Measurements from ENCODE around the gene USP48.
"Not testable (repeated sequence)": the region's sequence is repeated elsewhere in the genome, so short reads cannot be mapped to it uniquely, and the experiment has no call there.

The USP48 gene

GRCh38 chr1:21693732-21694131 is 89.2 kb downstream of the USP48 start:
- Histone ChIP-seq H3K9ac (ENCODE audit: low read depth, low read length) (no peak overlapping the region), H3K27ac (ENCODE audit: low read depth, low read length) (no peak overlapping the region), H3K27me3 (ENCODE audit: control insufficient read depth, insufficient read depth, low read length) (no peaks in the 10 kb centered on the region), H3K36me3 (ENCODE audit: control insufficient read depth, insufficient read depth, low read length) (peaks cover 79% of the 10 kb centered on the region), H3K4me3 (ENCODE audit: low read depth, low read length) (no peak overlapping the region), H3K9me3 (ENCODE audit: control insufficient read depth, insufficient read depth, low read length) (no peaks in the 10 kb centered on the region), H3K4me1 (ENCODE audit: control insufficient read depth, insufficient read depth, low read length) (no peaks in the 10 kb centered on the region)

GRCh38 chr1:21691739-21692138 is 91.2 kb downstream of the USP48 start:
- Histone ChIP-seq H3K27me3 (ENCODE audit: control insufficient read depth, insufficient read depth, low read length) (no peaks in the 10 kb centered on the region), H3K4me1 (ENCODE audit: control insufficient read depth, insufficient read depth, low read length) (peaks cover 4% of the 10 kb centered on the region; the same call in 1 of the 2 replicates), H3K36me3 (ENCODE audit: control insufficient read depth, insufficient read depth, low read length) (peaks cover 76% of the 10 kb centered on the region), H3K9me3 (ENCODE audit: control insufficient read depth, insufficient read depth, low read length) (no peaks in the 10 kb centered on the region), H3K9ac (ENCODE audit: low read depth, low read length) (no peak overlapping the region), H3K4me3 (ENCODE audit: low read depth, low read length) (no peak overlapping the region), H3K27ac (ENCODE audit: low read depth, low read length) (no peak overlapping the region)

GRCh38 chr1:21689661-21690372 is 93.1 kb downstream of the USP48 start:
- no peak overlapping the region for H3K4me3 ChIP-seq (ENCODE audit: low read depth, low read length)
- no peak overlapping the region for H3K27ac ChIP-seq (ENCODE audit: low read depth, low read length)
- no peak overlapping the region for H3K9ac ChIP-seq (ENCODE audit: low read depth, low read length)
- H3K36me3 ChIP-seq (ENCODE audit: control insufficient read depth, insufficient read depth, low read length), result peaks cover 81% of the 10 kb centered on the region
- no peaks in the 10 kb centered on the region for H3K27me3 ChIP-seq (ENCODE audit: control insufficient read depth, insufficient read depth, low read length)
- peaks cover 4% of the 10 kb centered on the region; the same call in 1 of the 2 replicates for H3K4me1 ChIP-seq (ENCODE audit: control insufficient read depth, insufficient read depth, low read length)
- no peaks in the 10 kb centered on the region for H3K9me3 ChIP-seq (ENCODE audit: control insufficient read depth, insufficient read depth, low read length)

- H3K27me3 ChIP-seq (ENCODE audit: control insufficient read depth, insufficient read depth, low read length), result no peaks in the 10 kb centered on the region
- no peak overlapping the region for H3K4me3 ChIP-seq (ENCODE audit: low read depth, low read length)
- H3K27ac ChIP-seq (ENCODE audit: low read depth, low read length), result no peak overlapping the region
- H3K36me3 ChIP-seq (ENCODE audit: control insufficient read depth, insufficient read depth, low read length), result peaks cover 72% of the 10 kb centered on the region
- H3K9ac ChIP-seq (ENCODE audit: low read depth, low read length), result no peak overlapping the region
- H3K4me1 ChIP-seq (ENCODE audit: control insufficient read depth, insufficient read depth, low read length), result peaks cover 4% of the 10 kb centered on the region; the same call in 1 of the 2 replicates
- no peaks in the 10 kb centered on the region for H3K9me3 ChIP-seq (ENCODE audit: control insufficient read depth, insufficient read depth, low read length)
These were observed 95.8 kb downstream of the USP48 start for GRCh38 chr1:21687081-21687529.

- Histone ChIP-seq H3K4me1 (ENCODE audit: control insufficient read depth, insufficient read depth, low read length) (peaks cover 4% of the 10 kb centered on the region; the same call in 1 of the 2 replicates), H3K27me3 (ENCODE audit: control insufficient read depth, insufficient read depth, low read length) (no peaks in the 10 kb centered on the region), H3K9ac (ENCODE audit: low read depth, low read length) (no peak overlapping the region), H3K4me3 (ENCODE audit: low read depth, low read length) (no peak overlapping the region), H3K9me3 (ENCODE audit: control insufficient read depth, insufficient read depth, low read length) (no peaks in the 10 kb centered on the region), H3K27ac (ENCODE audit: low read depth, low read length) (no peak overlapping the region), H3K36me3 (ENCODE audit: control insufficient read depth, insufficient read depth, low read length) (peaks cover 74% of the 10 kb centered on the region)
These were observed 96.8 kb downstream of the USP48 start for GRCh38 chr1:21685946-21686678.

GRCh38 chr1:21681426-21681825 is 101.5 kb downstream of the USP48 start:
- Histone ChIP-seq H3K27ac (ENCODE audit: low read depth, low read length) (no peak overlapping the region), H3K9ac (ENCODE audit: low read depth, low read length) (no peak overlapping the region), H3K9me3 (ENCODE audit: control insufficient read depth, insufficient read depth, low read length) (no peaks in the 10 kb centered on the region), H3K36me3 (ENCODE audit: control insufficient read depth, insufficient read depth, low read length) (peaks cover 71% of the 10 kb centered on the region), H3K4me3 (ENCODE audit: low read depth, low read length) (no peak overlapping the region), H3K4me1 (ENCODE audit: control insufficient read depth, insufficient read depth, low read length) (no peaks in the 10 kb centered on the region), H3K27me3 (ENCODE audit: control insufficient read depth, insufficient read depth, low read length) (no peaks in the 10 kb centered on the region)

- Histone ChIP-seq H3K4me3 (ENCODE audit: low read depth, low read length) (no peak overlapping the region), H3K36me3 (ENCODE audit: control insufficient read depth, insufficient read depth, low read length) (peaks cover 66% of the 10 kb centered on the region), H3K27ac (ENCODE audit: low read depth, low read length) (no peak overlapping the region), H3K9ac (ENCODE audit: low read depth, low read length) (no peak overlapping the region), H3K9me3 (ENCODE audit: control insufficient read depth, insufficient read depth, low read length) (no peaks in the 10 kb centered on the region), H3K4me1 (ENCODE audit: control insufficient read depth, insufficient read depth, low read length) (no peaks in the 10 kb centered on the region), H3K27me3 (ENCODE audit: control insufficient read depth, insufficient read depth, low read length) (no peaks in the 10 kb centered on the region)
These were observed 102.0 kb downstream of the USP48 start for GRCh38 chr1:21680918-21681317.

- Histone ChIP-seq H3K9ac (ENCODE audit: low read depth, low read length) (no peak overlapping the region), H3K4me3 (ENCODE audit: low read depth, low read length) (no peak overlapping the region), H3K36me3 (ENCODE audit: control insufficient read depth, insufficient read depth, low read length) (peaks cover 61% of the 10 kb centered on the region), H3K9me3 (ENCODE audit: control insufficient read depth, insufficient read depth, low read length) (no peaks in the 10 kb centered on the region), H3K27ac (ENCODE audit: low read depth, low read length) (no peak overlapping the region), H3K4me1 (ENCODE audit: control insufficient read depth, insufficient read depth, low read length) (no peaks in the 10 kb centered on the region), H3K27me3 (ENCODE audit: control insufficient read depth, insufficient read depth, low read length) (no peaks in the 10 kb centered on the region)
These were observed 102.6 kb downstream of the USP48 start for GRCh38 chr1:21680381-21680780.

- H3K27me3 ChIP-seq (ENCODE audit: control insufficient read depth, insufficient read depth, low read length), result no peaks in the 10 kb centered on the region
- H3K9ac ChIP-seq (ENCODE audit: low read depth, low read length), result no peak overlapping the region
- no peaks in the 10 kb centered on the region for H3K9me3 ChIP-seq (ENCODE audit: control insufficient read depth, insufficient read depth, low read length)
- H3K27ac ChIP-seq (ENCODE audit: low read depth, low read length), result no peak overlapping the region
- no peak overlapping the region for H3K4me3 ChIP-seq (ENCODE audit: low read depth, low read length)
- H3K36me3 ChIP-seq (ENCODE audit: control insufficient read depth, insufficient read depth, low read length), result peaks cover 40% of the 10 kb centered on the region
- H3K4me1 ChIP-seq (ENCODE audit: control insufficient read depth, insufficient read depth, low read length), result no peaks in the 10 kb centered on the region
These were observed 105.8 kb downstream of the USP48 start for GRCh38 chr1:21677168-21677567.

GRCh38 chr1:21674957-21675356 is 108.0 kb downstream of the USP48 start:
- H3K4me1 ChIP-seq (ENCODE audit: control insufficient read depth, insufficient read depth, low read length), result peaks cover 11% of the 10 kb centered on the region; the same call in 1 of the 2 replicates
- peaks cover 5% of the 10 kb centered on the region for H3K27me3 ChIP-seq (ENCODE audit: control insufficient read depth, insufficient read depth, low read length)
- no peak overlapping the region for H3K9ac ChIP-seq (ENCODE audit: low read depth, low read length)
- H3K4me3 ChIP-seq (ENCODE audit: low read depth, low read length), result no peak overlapping the region
- H3K9me3 ChIP-seq (ENCODE audit: control insufficient read depth, insufficient read depth, low read length), result no peaks in the 10 kb centered on the region
- no peak overlapping the region for H3K27ac ChIP-seq (ENCODE audit: low read depth, low read length)
- H3K36me3 ChIP-seq (ENCODE audit: control insufficient read depth, insufficient read depth, low read length), result peaks cover 28% of the 10 kb centered on the region

GRCh38 chr1:21673853-21674252 is 109.1 kb downstream of the USP48 start:
- Histone ChIP-seq H3K36me3 (ENCODE audit: control insufficient read depth, insufficient read depth, low read length) (peaks cover 18% of the 10 kb centered on the region), H3K27me3 (ENCODE audit: control insufficient read depth, insufficient read depth, low read length) (peaks cover 13% of the 10 kb centered on the region), H3K4me1 (ENCODE audit: control insufficient read depth, insufficient read depth, low read length) (peaks cover 15% of the 10 kb centered on the region; the same call in 1 of the 2 replicates)
- H3K27ac ChIP-seq (ENCODE audit: low read depth, low read length); H3K9ac ChIP-seq (ENCODE audit: low read depth, low read length); H3K4me3 ChIP-seq (ENCODE audit: low read depth, low read length); H3K9me3 ChIP-seq (ENCODE audit: control insufficient read depth, insufficient read depth, low read length): not testable (repeated sequence)

Data from HUES48 (cell line).